ENCODE data around the gene DNAJC10. TPM values are rescaled to one million over a fixed set of nuclear protein-coding genes. Genes with fewer than 3 reads are reported as not detected.
"Not testable (repeated sequence)": the region's sequence is repeated elsewhere in the genome, so short reads cannot be mapped to it uniquely, and the experiment has no call there.

The DNAJC10 gene, protein sequence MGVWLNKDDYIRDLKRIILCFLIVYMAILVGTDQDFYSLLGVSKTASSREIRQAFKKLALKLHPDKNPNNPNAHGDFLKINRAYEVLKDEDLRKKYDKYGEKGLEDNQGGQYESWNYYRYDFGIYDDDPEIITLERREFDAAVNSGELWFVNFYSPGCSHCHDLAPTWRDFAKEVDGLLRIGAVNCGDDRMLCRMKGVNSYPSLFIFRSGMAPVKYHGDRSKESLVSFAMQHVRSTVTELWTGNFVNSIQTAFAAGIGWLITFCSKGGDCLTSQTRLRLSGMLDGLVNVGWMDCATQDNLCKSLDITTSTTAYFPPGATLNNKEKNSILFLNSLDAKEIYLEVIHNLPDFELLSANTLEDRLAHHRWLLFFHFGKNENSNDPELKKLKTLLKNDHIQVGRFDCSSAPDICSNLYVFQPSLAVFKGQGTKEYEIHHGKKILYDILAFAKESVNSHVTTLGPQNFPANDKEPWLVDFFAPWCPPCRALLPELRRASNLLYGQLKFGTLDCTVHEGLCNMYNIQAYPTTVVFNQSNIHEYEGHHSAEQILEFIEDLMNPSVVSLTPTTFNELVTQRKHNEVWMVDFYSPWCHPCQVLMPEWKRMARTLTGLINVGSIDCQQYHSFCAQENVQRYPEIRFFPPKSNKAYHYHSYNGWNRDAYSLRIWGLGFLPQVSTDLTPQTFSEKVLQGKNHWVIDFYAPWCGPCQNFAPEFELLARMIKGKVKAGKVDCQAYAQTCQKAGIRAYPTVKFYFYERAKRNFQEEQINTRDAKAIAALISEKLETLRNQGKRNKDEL
- 89.8 TPM for total RNA-seq (ENCODE audit: insufficient read depth, low replicate concordance)

DNA sequence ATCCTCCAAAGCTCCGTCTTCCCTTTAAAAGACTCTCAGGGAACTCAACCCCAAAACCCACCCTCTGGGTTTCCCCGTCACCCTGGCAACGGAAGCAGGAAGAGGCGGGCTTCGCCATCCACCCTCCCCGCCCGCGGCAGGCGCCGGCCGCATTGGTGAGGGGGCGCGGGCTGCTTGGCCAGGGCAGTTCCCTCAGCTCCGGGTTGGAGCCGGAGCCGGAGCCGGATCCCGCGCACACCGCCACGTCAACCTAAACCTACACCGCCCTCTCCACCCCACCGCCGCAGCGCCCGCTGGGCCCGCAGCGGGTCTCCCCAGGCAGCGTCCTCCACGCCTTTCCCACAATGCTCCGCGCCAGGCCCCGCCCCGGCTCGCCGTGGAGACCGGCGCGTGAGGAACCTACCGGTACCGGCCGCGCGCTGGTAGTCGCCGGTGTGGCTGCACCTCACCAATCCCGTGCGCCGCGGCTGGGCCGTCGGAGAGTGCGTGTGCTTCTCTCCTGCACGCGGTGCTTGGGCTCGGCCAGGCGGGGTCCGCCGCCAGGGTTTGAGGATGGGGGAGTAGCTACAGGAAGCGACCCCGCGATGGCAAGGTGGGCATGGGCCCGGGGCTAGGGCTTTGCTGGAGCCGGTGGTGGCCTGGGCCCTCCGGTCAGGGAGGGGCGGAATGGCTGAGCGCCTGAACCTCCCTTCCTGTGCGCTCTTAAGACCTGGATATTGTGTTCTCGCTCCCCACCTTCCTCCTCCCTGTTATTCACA, at the start of gene DNAJC10:
Gene DNAJC10 (plus strand): TSS at position 366 of the 758 bp plus-strand sequence. CDS start 1,830 bp downstream, outside the sequence.
- DNase-seq (ENCODE audit: low spot score): peak; percentile 97

DNA sequence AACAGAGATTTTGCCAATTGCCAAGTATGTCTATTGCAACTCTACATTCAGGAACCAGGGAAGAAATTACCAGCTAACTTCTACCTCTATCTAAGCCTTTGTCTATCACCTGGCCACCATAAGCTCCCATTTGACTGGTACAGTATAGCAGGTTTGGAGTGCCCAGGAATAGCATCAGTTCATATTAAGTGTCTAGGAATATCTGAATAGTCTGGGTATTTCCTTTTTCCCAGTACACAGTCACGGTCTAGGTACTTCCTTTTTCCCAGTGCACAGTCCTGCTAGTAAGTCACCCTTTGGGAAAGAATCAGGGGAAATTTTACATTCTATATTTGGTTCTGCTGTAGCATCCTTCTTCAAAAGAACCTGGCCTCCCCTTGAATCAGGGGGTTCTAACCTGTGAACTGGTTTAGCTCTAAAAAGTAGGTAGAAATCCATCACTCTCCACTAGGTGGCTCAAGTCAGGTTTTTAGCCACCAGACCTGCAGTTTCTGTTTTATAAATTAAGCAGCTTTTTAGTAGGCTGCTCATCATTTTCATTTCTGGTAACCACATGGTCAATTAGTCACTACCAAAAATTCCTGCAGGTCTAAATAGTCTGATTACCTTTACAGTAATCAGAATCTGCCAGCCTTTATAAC, 49.3 kb upstream of the DNAJC10 start:
- no peak for DNase-seq (ENCODE audit: low spot score)

DNA sequence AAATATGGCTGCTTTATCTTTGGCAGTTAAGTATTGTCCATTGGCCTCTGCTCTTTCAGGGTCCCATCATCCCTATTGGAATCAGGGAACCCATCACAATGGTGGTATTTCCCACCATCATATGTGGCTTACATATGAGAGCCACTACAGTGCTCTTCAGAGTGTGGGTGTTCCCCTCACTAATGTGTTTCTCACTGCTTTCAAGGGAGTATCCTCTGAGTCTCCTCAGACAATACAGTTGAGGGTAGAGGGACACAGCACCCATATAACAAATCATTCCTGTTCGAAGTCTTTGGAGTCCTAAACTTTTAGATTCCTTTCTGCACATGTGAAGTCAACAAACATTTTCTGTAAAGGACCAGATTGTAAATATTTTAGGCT, 48.8 kb upstream of the DNAJC10 start:
- no peak for DNase-seq (ENCODE audit: low spot score)

DNA sequence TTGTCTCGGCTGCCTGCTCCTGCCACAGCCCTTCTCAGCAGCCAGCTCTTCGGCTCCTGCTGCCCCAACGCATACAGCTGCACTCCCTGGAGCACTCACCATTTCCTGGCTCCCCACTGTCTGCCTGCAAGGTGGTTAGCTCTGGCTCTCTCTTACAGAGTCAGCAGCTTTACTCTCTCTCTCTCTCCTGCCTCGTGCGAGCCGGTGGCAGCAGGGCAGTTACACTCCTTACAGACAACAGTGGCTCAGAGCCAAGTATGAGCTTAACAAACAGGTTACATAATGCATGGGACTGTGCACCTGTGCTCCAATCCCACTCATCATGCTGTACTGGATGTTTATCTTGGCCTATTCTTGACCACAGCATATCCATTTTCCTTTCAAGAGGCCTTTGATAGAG, 47.4 kb upstream of the DNAJC10 start:
- no peak for DNase-seq (ENCODE audit: low spot score)

DNA sequence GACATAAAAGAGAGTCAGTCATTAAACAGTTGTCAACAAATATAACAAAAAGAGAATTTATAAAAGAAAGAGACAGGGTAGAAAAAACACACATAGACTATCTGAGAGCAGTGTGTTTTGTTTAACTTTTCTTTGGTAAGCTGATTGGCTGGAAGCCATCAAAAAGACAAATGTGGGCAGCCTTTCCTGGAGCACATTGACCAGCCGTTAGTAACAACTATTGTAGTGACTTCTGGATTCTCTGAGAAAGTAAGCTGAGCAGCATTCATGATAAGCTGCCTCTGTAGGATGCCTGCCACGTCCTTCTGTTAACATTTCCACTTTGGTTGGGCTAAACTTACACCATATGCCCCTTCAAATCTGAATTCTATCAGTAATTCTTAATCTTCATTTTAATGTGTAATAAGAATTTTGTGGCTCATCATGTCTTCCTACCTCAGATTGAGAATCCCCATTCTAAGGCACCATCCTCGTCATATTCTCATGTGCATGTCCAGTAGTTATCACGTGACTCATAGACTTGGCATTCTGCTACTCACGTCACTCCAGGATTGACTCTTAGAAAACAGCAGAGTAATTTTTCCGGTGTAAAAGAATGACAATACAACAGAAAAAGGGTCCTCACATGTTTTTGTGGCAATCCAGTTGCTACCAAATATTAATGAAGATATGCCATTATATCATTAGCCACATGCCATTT, 43.4 kb upstream of the DNAJC10 start:
- DNase-seq (ENCODE audit: low spot score): peak; percentile 6

DNA sequence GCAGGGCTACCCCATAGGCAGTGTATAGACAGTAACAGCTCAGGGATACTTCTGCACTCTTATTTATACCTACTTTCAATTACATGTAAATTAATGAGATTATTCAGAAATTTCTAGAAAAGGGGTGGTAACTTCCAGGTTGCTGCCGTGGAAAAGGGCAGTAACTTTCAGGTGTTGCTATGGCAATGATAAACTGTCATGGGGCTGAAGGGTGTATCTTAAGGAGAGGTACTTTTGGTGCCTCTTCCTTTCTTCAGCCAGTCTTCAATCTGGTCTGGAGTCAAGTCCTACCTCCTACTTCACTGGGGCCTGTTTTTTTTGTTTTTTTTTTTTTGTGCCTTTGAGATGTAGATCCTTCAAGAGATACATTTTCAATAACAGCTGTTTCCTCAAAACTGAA, 35.2 kb upstream of the DNAJC10 start:
- DNase-seq (ENCODE audit: low spot score): no peak

DNA sequence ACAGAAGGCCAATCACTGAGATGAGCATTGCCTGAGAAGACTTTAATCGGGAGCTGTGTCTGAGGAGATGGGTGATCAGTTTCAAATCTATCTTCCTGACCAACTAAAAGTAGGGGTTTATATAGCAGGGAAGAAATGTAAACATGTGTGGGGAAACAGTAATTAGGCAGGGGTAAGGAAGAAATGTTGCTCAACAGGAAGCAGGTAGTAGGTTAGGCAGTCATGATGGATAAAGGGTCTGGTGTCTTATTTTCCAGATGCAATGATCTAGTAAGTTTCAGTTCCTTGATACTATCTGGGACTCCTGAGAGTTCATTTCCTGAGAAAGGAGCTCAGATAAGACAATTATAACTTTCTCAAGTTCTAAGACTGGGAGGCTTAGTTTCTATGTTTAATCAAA, 33.8 kb upstream of the DNAJC10 start:
- DNase-seq (ENCODE audit: low spot score): no peak

DNA sequence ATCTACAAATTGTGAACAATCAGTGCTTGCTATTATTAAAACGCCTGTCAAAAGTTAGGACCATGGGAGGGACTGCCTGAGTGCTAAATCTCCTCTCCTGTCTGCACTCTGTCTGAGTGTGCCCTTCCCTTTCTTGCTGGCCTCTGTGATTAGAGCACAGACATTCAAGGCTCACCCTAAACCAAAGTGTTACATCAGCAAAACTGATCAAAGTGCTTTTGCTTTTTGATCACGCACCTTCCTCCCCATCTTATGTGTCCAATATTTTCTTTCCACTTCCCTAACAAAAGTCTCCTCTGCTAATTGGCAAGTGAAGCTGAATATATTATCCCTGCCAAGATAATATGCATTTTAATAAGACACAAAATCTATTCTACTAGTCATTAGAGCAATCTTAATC, 30.5 kb upstream of the DNAJC10 start:
- no peak for DNase-seq (ENCODE audit: low spot score)

DNA sequence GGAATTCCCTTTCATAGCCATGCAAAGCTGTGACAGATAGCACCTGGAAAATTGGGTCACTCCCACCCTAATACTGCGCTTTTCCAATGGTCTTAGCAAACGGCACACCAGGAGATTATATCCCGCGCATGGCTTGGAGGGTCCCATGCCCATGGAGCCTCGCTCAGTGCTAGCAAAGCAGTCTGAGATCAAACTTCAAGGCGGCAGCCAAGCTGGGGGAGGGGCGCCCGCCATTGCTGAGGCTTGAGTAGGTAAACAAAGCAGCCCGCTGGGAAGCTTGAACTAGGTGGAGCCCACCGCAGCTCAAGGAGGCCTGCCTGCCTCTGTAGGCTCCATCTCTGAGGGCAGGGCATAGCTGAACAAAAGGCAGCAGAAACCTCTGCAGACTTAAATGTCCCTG, 29.3 kb upstream of the DNAJC10 start:
- DNase-seq (ENCODE audit: low spot score): not testable (repeated sequence)

DNA sequence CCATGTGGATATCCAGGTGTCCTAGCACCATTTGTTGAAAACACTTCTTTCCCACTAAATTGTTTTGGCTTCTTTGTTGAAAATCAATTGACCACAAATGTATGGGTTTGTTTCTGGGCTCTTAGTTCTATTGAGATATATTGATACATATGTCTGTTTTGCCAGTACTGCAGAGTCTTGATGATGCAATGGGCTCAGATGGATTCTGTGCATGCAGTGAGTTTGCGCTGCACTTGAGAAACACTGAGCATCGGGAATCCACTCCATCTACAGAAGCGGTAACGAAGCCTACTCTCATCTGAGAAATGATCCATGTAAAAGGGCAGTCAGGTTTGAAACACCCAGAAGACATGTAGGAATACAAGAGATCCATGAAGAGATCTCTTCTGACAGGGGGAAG, 21.9 kb upstream of the DNAJC10 start:
- DNase-seq (ENCODE audit: low spot score): no peak

DNA sequence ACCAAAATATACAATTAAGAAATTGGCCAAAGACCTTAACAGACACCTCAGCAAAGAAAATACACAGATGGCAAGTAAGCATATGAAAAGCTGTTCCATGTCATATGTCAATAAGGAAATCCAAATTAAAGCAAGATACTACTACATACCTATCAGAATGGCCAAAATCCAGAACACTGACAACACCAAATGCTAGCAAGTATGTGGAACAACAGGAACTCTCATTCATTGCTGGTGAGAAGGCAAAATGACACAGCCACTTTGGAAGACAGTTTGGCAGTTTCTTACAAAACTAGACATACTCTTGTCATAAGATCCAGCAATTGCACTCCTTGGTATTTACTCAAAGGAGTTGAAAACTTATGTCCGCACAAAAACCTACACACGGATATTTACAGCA, 20.3 kb upstream of the DNAJC10 start:
- DNase-seq (ENCODE audit: low spot score): no peak

DNA sequence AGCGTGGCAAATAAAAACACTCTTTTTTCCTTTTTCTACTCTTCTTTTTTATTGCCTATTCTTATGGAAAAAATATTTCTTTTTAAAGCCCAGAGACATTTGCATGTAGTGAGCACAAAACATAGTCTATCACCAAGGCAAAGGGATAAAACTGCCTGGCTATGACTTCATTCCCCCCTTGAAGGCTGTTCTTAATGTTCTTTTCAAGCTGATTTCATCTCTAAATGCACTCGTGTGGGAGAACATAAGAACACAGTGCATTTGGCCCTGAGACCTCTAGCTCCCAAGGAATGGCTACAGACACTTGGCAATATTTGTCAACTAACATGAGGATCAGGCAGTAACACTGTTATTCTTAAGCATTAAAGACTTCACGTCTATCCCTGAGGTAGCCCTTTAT, 17.4 kb upstream of the DNAJC10 start:
- DNase-seq (ENCODE audit: low spot score): no peak

DNA sequence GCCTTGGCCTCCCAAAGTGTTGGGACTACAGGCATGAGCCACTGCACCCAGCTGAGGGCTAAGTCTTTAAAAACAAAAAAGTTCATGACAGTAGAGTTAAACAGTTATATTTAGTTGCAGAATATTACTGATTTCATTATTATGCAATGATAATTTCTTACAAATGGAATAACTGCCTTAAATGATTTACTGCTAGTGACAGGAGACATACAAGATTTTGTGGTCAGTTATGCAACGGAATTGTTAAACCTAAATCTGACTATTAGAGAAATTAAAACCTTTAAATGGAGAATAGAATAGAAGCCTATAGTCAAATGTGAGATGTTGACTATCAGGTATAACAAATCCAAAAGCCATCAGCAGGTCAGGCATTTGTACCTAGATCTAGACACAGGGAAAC, 10.3 kb upstream of the DNAJC10 start:
- no peak for DNase-seq (ENCODE audit: low spot score)

DNA sequence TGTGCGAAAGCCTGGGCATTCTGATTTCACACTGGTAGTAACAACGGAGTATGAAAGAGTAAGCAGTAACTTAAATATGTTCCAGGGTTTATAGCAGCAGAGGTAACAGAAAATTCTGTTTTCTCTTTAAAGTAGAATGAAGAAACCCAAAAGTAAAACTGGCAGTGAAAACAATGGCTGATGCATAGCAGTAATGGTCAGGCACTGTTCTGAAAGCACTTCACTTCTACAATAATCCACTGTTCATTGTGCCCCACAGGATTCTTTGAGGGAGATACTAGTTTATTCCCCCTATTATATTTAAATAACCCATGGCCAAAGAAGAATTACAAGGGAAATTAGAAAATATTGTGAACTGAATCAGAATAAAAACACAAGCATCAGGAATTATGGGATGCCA, 9.3 kb upstream of the DNAJC10 start:
- DNase-seq (ENCODE audit: low spot score): no peak

DNA sequence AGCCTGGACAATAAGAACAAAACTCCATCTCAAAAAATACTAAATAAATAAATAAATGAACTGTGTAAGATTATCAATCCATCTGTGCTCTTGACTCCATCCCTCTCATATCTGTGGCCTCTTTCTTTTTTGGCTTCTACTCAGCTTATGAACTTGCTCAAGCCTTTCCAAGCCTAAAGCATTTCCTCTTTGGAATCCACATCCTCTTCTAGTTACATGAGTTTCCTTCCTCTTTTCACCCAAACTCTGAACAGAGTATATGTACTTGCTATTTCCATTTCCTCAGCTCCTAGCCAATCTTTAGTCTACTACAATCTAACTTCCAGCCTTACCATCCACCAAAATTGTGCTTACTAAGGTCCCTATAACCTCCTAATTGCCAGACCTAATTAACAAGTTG, 2.5 kb upstream of the DNAJC10 start:
- peak; percentile 30 for DNase-seq (ENCODE audit: low spot score)

DNA sequence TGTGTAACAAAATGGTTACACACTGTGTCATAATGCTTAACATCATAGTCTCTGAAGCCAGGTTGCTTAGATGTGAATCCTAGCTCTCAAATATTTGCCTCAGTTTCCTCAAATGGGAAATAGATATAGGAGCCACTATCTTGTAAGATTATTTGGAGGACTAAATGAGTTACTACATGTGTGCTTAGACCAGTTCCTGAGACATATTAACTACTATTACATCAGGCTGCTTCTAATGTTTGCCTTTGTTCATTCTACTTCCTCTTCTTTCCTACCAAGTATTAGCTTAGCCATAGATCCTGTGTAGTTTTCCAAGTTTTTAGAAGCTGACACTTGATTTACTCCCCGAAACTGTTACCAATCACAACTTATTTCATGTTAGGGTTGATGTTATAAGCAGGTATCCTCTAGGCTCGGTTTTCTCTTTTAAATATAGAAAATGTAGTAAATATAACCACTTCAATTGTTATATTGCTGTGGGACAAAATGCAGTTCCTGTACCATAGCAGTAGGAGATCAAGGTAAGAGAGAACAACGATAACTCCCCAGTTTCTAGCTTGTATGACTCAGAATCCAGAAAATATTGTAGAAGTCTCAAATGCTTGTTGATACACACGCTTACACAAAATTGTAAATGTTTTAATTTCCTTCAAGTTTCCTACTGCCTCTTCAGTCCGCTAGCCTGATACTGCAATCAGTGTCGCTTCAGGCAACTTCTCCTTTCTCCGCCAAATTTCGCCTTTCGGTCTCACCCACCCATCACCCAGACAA, 751 bp upstream of the DNAJC10 start:
- DNase-seq (ENCODE audit: low spot score): peak; percentile 29

DNA sequence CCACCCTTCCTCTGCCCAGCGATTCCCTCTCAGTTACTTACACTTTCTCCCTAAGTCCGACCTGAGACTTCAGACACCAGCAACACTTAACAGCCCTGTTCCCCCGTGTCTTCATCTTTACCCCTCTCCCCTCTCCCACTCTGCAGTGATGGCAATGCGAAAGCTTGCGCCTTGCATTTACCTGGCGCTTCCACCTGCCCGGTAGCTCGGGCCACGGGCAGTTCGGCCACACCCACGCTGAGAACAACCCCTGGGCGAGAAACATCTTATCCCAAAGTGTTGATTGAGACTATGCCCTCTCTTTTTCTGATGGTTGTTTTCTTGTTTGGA, 558 bp downstream of the DNAJC10 start:
- no peak for DNase-seq (ENCODE audit: low spot score)

DNA sequence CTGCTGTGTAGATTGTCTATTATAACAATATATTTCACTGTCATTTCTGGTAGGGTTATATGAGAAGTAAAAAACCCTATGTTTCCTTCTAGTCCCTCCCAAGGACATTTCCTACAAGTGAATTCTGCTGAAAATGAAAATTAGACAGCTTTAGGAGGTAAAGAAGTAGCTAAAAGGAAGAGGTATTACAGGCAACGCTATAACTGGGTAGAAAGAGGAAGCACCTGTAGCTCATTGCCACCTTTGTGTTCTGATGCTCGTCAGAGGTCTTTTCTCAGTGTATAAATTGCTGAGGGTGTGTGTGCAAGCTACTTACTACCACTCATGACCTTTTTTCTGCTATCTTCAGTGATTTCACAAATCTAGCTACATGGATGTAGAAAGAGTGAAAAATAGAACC, 1.4 kb downstream of the DNAJC10 start:
- no peak for DNase-seq (ENCODE audit: low spot score)

DNA sequence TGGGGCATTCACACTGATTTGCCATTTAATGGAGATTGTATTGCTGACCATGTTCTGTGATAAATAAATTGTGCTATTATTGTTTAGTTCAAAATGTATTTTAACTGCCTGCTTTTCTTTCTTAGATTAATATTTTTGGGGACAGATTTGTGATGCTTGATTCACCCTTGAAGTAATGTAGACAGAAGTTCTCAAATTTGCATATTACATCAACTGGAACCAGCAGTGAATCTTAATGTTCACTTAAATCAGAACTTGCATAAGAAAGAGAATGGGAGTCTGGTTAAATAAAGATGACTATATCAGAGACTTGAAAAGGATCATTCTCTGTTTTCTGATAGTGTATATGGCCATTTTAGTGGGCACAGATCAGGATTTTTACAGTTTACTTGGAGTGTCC, 1.8 kb downstream of the DNAJC10 start:
- DNase-seq (ENCODE audit: low spot score): no peak

DNA sequence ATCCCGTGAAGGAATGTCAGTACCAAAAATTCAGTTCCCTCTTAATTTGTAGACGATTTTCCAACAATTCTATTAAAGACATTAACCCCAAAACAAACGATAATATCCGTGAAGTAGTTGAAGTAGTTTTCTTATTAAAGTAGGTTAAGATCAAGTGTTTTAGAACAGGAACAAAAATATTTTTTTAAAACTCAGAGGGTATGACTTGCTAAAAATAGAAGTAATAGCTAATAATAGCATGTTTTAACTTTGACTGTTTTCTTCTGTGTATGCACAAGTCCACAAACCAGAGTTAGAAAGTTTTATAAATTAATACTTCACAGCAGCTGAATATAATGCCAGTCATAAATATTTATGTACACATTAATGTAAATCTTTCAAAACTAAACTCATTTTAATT, 2.4 kb downstream of the DNAJC10 start:
- DNase-seq (ENCODE audit: low spot score): no peak
